Thyroid gland (tissue), 4 donors: ENCODE data around the gene ARHGEF28.

Experiments used
- CTCF ChIP-seq, 6 experiments: fragments of 200-600 bp in 3 of 6; fragments of 450-650 bp in 3 of 6; sonication (generic) in 3 of 6; IDR thresholded peaks; one replicate each; pipeline ENCODE4 v1.5.1; 2016 to 2019; ENCODE audit warnings: antibody characterized with exemption in 6 of 6, mild to moderate bottlenecking in 2 of 6, inconsistent platforms in 1 of 6, moderate library complexity in 1 of 6
- POLR2A ChIP-seq, 2 donors: fragments of 450-650 bp; IDR thresholded peaks; one replicate each; pipeline ENCODE4 v1.6.1; 2017; ENCODE audit warnings: antibody characterized with exemption in 2 of 2, mild to moderate bottlenecking in 2 of 2, moderate library complexity in 1 of 2

- TF ChIP-seq CTCF (IDR thresholded peaks at IDR 0.05) (no peak), POLR2A (IDR thresholded peaks at IDR 0.05) (no peak)
Observed at GRCh38 chr5:73648515-73648914, 22.5 kb downstream of the ARHGEF28 start.
